ENCODE data around the gene TMEM40.

TMEM40 gene

DNA sequence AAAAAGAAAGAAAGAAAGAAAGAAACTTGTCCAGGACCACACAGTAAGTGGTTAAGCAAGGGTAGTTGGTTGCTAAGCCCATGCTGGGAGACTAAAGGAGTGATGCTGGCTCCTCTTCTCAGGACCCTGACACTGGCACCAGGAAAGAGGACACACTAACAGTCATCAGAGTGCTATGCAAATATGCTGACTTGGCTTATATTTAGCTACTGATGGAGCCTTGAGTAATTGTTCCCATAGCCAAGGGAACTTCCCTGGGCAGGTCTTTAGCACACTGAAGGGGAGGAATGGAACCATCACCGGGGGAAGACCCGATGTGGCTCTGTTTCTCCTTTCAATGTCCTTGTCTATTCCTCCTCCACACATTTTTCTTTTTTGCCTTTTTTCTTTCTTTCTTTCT, 6.2 kb downstream of the TMEM40 start:
- no peaks in the 10 kb centered on the region for H4K20me1 ChIP-seq (ENCODE audit: insufficient read depth, low read length)
- TF ChIP-seq EZH2 (IDR thresholded peaks at IDR 0.05; ENCODE audit: borderline replicate concordance, low read depth, low read length, severe bottlenecking) = no peak
- TF ChIP-seq, protein P1, sequence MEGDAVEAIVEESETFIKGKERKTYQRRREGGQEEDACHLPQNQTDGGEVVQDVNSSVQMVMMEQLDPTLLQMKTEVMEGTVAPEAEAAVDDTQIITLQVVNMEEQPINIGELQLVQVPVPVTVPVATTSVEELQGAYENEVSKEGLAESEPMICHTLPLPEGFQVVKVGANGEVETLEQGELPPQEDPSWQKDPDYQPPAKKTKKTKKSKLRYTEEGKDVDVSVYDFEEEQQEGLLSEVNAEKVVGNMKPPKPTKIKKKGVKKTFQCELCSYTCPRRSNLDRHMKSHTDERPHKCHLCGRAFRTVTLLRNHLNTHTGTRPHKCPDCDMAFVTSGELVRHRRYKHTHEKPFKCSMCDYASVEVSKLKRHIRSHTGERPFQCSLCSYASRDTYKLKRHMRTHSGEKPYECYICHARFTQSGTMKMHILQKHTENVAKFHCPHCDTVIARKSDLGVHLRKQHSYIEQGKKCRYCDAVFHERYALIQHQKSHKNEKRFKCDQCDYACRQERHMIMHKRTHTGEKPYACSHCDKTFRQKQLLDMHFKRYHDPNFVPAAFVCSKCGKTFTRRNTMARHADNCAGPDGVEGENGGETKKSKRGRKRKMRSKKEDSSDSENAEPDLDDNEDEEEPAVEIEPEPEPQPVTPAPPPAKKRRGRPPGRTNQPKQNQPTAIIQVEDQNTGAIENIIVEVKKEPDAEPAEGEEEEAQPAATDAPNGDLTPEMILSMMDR (IDR thresholded peaks at IDR 0.05; ENCODE audit: borderline replicate concordance, extremely low read depth, low read length, poor library complexity, severe bottlenecking) = no peak
- no peak overlapping the region for H3K4me2 ChIP-seq (ENCODE audit: insufficient read depth, low read length)
- H3K79me2 ChIP-seq (ENCODE audit: insufficient read depth, low read length) = no peaks in the 10 kb centered on the region
- H3K9me3 ChIP-seq (ENCODE audit: insufficient read depth, low read length, severe bottlenecking) = no peaks in the 10 kb centered on the region
- no peak overlapping the region for H3K9ac ChIP-seq (ENCODE audit: low read depth, low read length)
- no peak for ATAC-seq (ENCODE audit: insufficient read depth, low read depth)
- no peak overlapping the region for H2AFZ ChIP-seq (ENCODE audit: low read depth, low read length)
- H3K4me1 ChIP-seq (ENCODE audit: insufficient read depth, low read length) = no peaks in the 10 kb centered on the region
- no peaks in the 10 kb centered on the region for H3K27me3 ChIP-seq (ENCODE audit: insufficient read depth, low read length, poor library complexity)
- H3K36me3 ChIP-seq (ENCODE audit: insufficient read depth, low read length) = no peaks in the 10 kb centered on the region
- H3K4me3 ChIP-seq (ENCODE audit: low read depth in 1 of 2, low read length in 2 of 2) = no peak overlapping the region
- H3K27ac ChIP-seq (ENCODE audit: low read length) = no peak overlapping the region
- no peak for DNase-seq

DNA sequence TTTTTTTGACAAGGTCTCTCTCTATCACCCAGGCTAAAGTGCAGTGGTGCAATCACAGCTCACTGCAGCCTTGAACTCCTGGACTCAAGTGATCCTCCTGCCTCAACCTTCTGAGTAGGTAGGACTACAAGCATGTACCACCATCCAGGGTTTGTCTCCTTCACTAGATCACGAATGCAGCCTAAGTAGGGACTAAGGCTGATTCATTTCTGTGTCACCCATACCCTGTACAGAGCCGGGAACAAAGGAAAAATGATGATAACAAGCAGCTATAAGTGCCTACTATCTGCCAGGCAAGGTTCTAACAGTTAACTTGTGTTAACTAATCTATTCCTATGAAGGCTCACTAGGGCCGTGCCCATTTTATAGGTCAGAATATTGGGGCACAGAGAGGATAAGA, 7.0 kb downstream of the TMEM40 start:
- ATAC-seq (ENCODE audit: insufficient read depth, low read depth) (no peak), DNase-seq (no peak)
- H3K9ac ChIP-seq (ENCODE audit: low read depth, low read length) = no peak overlapping the region
- H2AFZ ChIP-seq (ENCODE audit: low read depth, low read length) = no peak overlapping the region
- H3K4me1 ChIP-seq (ENCODE audit: insufficient read depth, low read length) = no peaks in the 10 kb centered on the region
- no peak overlapping the region for H3K27ac ChIP-seq (ENCODE audit: low read length)
- no peak overlapping the region for H3K4me3 ChIP-seq (ENCODE audit: low read depth in 1 of 2, low read length in 2 of 2)
- TF ChIP-seq, protein P1 (IDR thresholded peaks at IDR 0.05; ENCODE audit: borderline replicate concordance, extremely low read depth, low read length, poor library complexity, severe bottlenecking) = no peak
- TF ChIP-seq EZH2 (IDR thresholded peaks at IDR 0.05; ENCODE audit: borderline replicate concordance, low read depth, low read length, severe bottlenecking) = no peak
- H4K20me1 ChIP-seq (ENCODE audit: insufficient read depth, low read length) = no peaks in the 10 kb centered on the region
- H3K36me3 ChIP-seq (ENCODE audit: insufficient read depth, low read length) = no peaks in the 10 kb centered on the region
- H3K79me2 ChIP-seq (ENCODE audit: insufficient read depth, low read length) = no peaks in the 10 kb centered on the region
- no peak overlapping the region for H3K4me2 ChIP-seq (ENCODE audit: insufficient read depth, low read length)
- no peaks in the 10 kb centered on the region for H3K9me3 ChIP-seq (ENCODE audit: insufficient read depth, low read length, severe bottlenecking)
- no peaks in the 10 kb centered on the region for H3K27me3 ChIP-seq (ENCODE audit: insufficient read depth, low read length, poor library complexity)

GRCh38 chr3:12751571-12751970, 7.5 kb downstream of the TMEM40 start:
- Histone ChIP-seq H3K9me3 (ENCODE audit: insufficient read depth, low read length, severe bottlenecking) (no peaks in the 10 kb centered on the region), H3K4me3 (ENCODE audit: low read depth in 1 of 2, low read length in 2 of 2) (no peak overlapping the region), H3K4me2 (ENCODE audit: insufficient read depth, low read length) (no peak overlapping the region), H2AFZ (ENCODE audit: low read depth, low read length) (no peak overlapping the region), H3K27ac (ENCODE audit: low read length) (no peak overlapping the region), H3K9ac (ENCODE audit: low read depth, low read length) (no peak overlapping the region), H4K20me1 (ENCODE audit: insufficient read depth, low read length) (no peaks in the 10 kb centered on the region), H3K79me2 (ENCODE audit: insufficient read depth, low read length) (no peaks in the 10 kb centered on the region), H3K27me3 (ENCODE audit: insufficient read depth, low read length, poor library complexity) (no peaks in the 10 kb centered on the region), H3K36me3 (ENCODE audit: insufficient read depth, low read length) (no peaks in the 10 kb centered on the region), H3K4me1 (ENCODE audit: insufficient read depth, low read length) (no peaks in the 10 kb centered on the region)
- TF ChIP-seq, protein P1 (IDR thresholded peaks at IDR 0.05; ENCODE audit: borderline replicate concordance, extremely low read depth, low read length, poor library complexity, severe bottlenecking) = no peak
- ATAC-seq (ENCODE audit: insufficient read depth, low read depth) (no peak), DNase-seq (no peak)

- Histone ChIP-seq H4K20me1 (ENCODE audit: insufficient read depth, low read length) (no peaks in the 10 kb centered on the region), H3K9ac (ENCODE audit: low read depth, low read length) (no peak overlapping the region), H3K4me2 (ENCODE audit: insufficient read depth, low read length) (no peak overlapping the region), H3K27ac (ENCODE audit: low read length) (no peak overlapping the region), H3K27me3 (ENCODE audit: insufficient read depth, low read length, poor library complexity) (no peaks in the 10 kb centered on the region), H3K4me3 (ENCODE audit: low read depth in 1 of 2, low read length in 2 of 2) (no peak overlapping the region), H2AFZ (ENCODE audit: low read depth, low read length) (no peak overlapping the region), H3K79me2 (ENCODE audit: insufficient read depth, low read length) (no peaks in the 10 kb centered on the region), H3K36me3 (ENCODE audit: insufficient read depth, low read length) (no peaks in the 10 kb centered on the region), H3K9me3 (ENCODE audit: insufficient read depth, low read length, severe bottlenecking) (no peaks in the 10 kb centered on the region), H3K4me1 (ENCODE audit: insufficient read depth, low read length) (no peaks in the 10 kb centered on the region)
- no peak for ATAC-seq (ENCODE audit: insufficient read depth, low read depth)
- no peak for TF ChIP-seq EZH2 (IDR thresholded peaks at IDR 0.05; ENCODE audit: borderline replicate concordance, low read depth, low read length, severe bottlenecking)
- TF ChIP-seq, protein P1 (IDR thresholded peaks at IDR 0.05; ENCODE audit: borderline replicate concordance, extremely low read depth, low read length, poor library complexity, severe bottlenecking) = no peak
- no peak for DNase-seq
Observed at GRCh38 chr3:12750658-12751071, 8.4 kb downstream of the TMEM40 start.
